T-helper 1 cell treated with Interleukin-12 subunit alpha and Interleukin-12 subunit beta and Interleukin-4 antibody, amounts not matched to agents 30 ng/mL and 1 ng/mL, for 36 hours (primary cell): ENCODE results near the gene LRRC37A2. TPM values are rescaled to one million over a fixed set of nuclear protein-coding genes. Genes with fewer than 3 reads are reported as not detected.
"Not testable (repeated sequence)": the region's sequence is repeated elsewhere in the genome, so short reads cannot be mapped to it uniquely, and the experiment has no call there.

ENCODE experiments used
- intact Hi-C: fragments of 100-400 bp; cut with micrococcal nuclease; formaldehyde crosslinking; loops from one replicate; pipeline ENCODE4 v1.15.1; 2024
- total RNA-seq: library from RNA; stranded (reverse); gene quantifications from 2 replicates; pipeline ENCODE4 v1.2.3, GENCODE V29; 2022

LRRC37A2 gene
- total RNA-seq, 1 donor from 2014 or later: 9.6 TPM

- intact Hi-C loops: not testable (repeated sequence)
These were observed 86.2 kb downstream of the LRRC37A2 start for GRCh38 chr17:46598344-46598931.

- intact Hi-C loops: not testable (repeated sequence)
These were observed 88.5 kb downstream of the LRRC37A2 start for GRCh38 chr17:46600767-46601166.

- intact Hi-C loops: not testable (repeated sequence)
These were observed 90.9 kb downstream of the LRRC37A2 start for GRCh38 chr17:46603125-46603524.

Other genes starting within 250 kb of the LRRC37A2 start
- 2.3 and 3.5 TPM in 2 replicates for gene LRRC37A, start 217.3 kb upstream of the LRRC37A2 start, total RNA-seq
- gene ARL17B, start 150.7 kb upstream of the LRRC37A2 start, total RNA-seq: 16.5 and 23.7 TPM in 2 replicates
- 24.0 and 29.9 TPM in 2 replicates for gene ARL17A, start 67.2 kb downstream of the LRRC37A2 start, total RNA-seq
- 43.7 and 44.8 TPM in 2 replicates for gene NSF, start 78.2 kb downstream of the LRRC37A2 start, total RNA-seq